Astrocyte (in vitro differentiated cells and primary cell): ENCODE data around the gene ETS1.

Source experiments
- EZH2 ChIP-seq: IDR thresholded peaks from 2 replicates; pipeline ENCODE4 v1.6.1; 2012; ENCODE audit warnings: mild to moderate bottlenecking, low read length, inconsistent platforms; ENCODE audit not compliant: insufficient read depth
- TF ChIP-seq, protein P1 (sequence below): IDR thresholded peaks from 2 replicates; pipeline ENCODE4 v1.5.1; 2011; ENCODE audit warnings: low read depth, mild to moderate bottlenecking, inconsistent platforms, low read length, moderate library complexity; ENCODE audit not compliant: insufficient read depth

DNA sequence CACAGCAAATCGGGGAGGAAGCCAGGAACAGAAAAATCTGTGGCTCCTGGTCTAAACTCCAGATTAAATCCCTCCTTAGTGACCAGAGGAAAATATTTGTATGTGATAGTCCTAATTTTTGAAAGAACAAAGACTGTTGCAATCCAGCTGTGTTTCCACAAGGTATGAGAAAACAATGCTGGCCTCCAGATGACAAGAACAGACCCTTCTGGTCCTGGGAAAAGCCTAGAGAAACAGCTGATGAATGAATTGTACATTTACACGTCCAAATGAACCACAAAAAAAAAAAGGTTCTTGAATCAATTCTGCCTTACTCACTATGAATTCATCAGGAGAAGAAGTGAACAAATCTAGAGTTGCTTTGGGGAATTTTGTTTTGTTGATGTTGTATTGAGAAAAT is 63.7 kb downstream of the ETS1 start:
- TF ChIP-seq, protein P1, sequence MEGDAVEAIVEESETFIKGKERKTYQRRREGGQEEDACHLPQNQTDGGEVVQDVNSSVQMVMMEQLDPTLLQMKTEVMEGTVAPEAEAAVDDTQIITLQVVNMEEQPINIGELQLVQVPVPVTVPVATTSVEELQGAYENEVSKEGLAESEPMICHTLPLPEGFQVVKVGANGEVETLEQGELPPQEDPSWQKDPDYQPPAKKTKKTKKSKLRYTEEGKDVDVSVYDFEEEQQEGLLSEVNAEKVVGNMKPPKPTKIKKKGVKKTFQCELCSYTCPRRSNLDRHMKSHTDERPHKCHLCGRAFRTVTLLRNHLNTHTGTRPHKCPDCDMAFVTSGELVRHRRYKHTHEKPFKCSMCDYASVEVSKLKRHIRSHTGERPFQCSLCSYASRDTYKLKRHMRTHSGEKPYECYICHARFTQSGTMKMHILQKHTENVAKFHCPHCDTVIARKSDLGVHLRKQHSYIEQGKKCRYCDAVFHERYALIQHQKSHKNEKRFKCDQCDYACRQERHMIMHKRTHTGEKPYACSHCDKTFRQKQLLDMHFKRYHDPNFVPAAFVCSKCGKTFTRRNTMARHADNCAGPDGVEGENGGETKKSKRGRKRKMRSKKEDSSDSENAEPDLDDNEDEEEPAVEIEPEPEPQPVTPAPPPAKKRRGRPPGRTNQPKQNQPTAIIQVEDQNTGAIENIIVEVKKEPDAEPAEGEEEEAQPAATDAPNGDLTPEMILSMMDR: no peak
- TF ChIP-seq EZH2: no peak
